ENCODE data around the gene TCEAL4.
A peak's percentile ranks its signal among the peaks of the same experiment; 100 is the strongest.

TCEAL4 gene

DNA sequence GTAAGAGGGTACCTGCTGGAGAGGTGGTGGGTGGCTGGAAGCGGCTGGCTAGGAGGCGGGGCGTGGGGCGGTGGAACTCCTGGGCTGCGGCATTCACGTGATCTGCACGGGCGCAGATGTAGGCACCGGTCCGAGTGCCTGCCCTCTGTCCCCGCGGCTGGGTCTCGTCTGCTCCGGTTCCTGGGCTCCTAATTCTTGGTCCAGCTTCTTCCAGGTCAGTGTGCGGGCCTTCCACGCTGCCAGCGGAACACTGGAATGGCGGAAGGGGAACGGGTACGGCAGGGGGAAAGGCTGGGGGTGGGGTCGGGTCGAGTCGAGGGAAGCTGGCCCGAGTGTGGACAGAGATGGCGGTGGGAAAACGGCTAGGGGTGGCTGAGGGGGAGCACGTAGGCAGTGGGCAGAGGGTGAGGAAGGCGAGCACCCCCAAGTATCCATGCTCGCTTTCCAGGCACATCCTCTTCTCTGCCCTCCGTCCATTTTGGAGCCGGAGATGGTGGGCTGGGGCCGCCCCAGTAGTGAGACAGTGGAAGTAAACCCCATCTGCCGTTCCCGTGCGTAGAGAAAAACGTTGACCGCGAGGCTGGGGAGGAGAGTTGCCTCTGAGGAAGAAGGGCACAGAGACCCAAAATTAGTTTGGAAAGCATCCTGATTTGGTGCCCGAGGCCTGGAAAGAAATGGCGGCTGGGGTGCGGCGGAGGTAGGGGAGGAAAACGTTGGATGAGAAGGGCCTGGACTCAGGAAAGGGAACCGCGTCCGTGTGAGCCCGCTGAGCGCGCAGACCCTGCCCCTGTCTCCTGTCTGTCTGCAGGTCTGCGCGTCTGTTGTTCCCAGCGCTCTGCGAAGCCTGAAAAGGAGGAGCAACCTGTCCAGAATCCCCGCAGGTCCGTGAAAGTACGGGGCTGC is at the start of gene TCEAL4:
TCEAL4 (plus strand) TSS at position 105 of the 903 bp plus-strand sequence. CDS start 1,161 bp downstream, outside the sequence.
- peak; percentile 58 for DNase-seq (ENCODE audit: low read depth, low spot score)

DNA sequence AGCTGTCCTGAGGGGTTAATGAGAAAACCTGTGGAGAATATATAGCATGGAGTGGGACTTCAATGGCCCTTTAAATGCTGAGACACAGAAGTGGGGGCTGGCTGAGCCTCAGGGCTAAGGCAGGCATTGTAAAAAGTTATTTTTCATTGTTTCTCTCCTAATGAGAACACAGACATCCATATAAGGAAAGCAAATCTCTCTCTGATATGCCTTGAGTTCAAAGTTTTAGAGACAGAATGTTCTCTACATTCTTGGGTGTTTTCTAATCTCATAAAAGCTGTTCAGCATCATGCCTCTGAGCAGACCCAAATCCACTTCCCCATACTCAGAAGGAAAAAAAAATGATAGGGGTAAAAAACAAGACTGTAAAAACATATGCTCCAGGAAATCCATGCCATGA is 49.2 kb upstream of the TCEAL4 start:
- DNase-seq (ENCODE audit: low read depth, low spot score) = no peak

DNA sequence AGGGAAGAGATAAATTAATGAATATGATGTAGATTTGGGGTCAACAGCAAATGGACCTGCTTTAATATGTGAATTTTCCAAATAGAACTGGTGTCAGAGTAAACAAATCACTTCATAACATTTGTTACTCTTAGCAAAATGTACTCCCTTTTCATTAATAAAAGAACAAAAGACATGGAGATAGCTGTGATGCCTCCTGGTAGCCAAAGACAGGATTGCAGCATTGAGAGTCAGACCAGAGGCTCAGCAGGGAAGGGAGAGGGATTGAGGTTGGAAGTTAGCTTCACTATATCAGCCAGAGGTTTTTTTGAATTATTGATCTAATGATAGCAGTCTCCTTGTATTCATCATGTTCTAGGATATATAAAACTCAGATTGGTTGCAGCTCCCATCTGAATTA is 48.6 kb upstream of the TCEAL4 start:
- no peak for DNase-seq (ENCODE audit: low read depth, low spot score)

DNA sequence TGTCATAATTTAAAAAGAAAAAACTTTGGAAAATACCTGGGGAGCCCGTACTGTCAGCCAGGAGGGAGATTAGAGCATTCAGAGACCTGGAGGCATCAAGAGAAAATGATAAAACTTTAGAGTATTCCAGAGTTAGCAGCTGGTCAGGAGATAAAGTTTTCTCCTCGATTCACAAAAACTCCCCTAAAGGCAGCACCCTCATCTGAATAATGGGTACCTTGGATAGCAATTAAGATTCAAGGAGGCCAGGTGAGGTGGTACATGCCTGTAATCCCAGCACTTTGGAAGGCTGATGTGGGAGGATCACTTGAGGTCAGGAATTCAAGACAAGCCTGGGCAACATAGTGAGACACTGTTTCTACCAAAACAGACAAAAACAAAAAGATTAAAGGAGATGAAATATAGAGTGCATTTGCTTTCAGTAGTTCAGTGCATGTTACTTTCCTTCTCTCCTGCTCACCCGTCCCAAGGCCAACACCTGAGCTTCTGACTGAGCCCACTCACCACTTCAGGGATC is 47.4 kb upstream of the TCEAL4 start:
- DNase-seq (ENCODE audit: low read depth, low spot score) = no peak

DNA sequence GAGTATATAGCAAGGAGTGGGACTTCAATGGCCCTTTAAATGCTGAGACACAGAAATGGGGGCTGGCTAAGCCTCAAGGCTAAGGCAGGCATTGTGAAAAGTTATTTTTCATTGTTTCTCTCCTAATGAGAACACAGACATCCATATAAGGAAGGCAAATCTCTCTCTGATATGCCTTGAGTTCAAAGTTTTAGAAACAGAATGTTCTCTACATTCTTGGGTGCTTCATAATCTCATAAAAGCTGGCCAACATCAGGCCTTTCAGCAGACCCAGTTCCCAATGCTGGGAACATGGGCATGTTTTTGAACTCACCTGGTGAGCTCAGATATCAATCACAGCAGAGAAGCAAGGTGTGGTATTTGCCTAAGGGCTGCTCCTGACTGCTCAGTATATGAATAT is 46.6 kb upstream of the TCEAL4 start:
- peak; percentile 13 for DNase-seq (ENCODE audit: low read depth, low spot score)

DNA sequence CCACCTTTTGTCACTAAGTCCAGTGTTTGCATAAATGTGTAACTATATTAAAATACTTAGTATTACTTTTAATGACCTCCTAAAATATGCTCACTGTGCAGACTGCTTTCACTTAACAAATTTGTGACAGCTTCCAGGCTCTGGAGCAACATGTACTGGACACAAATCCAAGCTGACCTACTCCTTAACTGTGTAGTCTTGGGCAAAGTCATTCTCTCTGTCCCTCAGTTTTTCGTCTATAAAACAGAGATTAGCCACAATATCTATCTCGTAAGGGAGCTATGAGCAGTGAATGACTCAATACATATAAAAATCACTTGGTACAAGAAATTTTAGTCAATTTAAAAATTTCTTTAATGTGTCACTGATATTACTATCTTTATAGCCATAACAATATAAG is 45.6 kb upstream of the TCEAL4 start:
- no peak for DNase-seq (ENCODE audit: low read depth, low spot score)

DNA sequence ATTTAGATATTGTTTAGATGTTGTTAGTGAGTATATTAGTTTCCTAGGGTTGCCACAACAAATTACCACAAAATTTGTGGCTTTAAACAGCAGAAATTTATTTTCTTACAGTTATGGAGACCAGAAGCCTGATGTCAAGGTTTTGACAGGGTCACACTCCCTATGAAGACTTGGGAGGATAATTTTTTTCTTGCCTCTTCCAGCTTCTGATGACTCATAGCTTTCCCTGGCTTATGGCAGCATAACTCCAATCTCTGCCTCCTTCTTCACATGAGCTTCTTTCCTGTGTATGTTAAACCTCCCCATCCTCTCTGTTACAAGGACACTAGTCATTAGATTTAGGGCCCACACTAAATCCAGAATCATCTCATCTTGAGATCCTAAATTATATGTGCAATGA is 45.2 kb upstream of the TCEAL4 start:
- DNase-seq (ENCODE audit: low read depth, low spot score) = peak; percentile 26

DNA sequence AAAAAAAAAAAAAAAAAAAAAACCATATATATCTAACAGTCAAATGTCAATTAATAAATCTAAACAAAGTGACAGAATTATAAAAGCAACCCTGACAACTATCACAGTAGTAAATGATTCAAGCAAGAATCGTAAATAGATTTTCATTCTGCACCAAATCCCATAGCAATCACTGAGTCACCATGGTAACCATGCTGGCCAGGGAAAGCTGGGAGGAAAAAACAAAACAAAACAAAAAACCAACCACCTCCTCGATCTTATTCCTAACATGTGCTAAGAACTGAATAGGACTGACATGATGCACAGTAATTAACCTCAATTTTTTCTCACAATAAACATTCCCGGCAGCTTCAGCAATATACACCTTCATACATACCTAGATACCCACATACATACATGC is 35.4 kb upstream of the TCEAL4 start:
- DNase-seq (ENCODE audit: low read depth, low spot score) = no peak

DNA sequence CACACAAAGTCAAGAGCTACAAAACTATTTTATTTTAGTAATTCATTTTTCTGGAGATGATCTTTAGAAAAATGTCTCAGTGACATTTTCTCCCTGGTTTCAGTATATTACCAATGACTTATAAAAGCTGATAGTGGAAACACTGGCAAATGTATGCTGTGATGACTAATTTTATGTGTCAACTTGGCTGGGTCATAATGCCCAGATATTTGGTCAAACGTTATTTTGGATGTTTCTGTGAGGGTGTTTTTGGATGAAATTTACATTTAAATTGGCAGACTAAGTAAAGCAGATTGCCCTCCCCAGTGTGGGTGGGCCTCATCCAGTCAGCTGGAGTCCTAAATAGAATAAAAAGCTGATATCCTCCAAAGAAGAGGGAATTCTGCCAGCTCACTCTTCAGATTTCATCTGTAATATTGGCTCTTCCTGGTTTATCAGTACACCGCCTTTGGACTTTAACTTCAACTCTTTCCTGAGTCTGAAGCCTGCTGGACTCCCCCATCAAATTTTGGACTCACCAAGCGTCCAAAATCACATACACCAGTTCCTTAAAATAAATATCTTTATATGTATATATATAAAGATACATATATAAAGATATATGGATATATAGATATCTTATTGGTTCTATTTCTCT is 34.8 kb upstream of the TCEAL4 start:
- DNase-seq (ENCODE audit: low read depth, low spot score) = no peak

DNA sequence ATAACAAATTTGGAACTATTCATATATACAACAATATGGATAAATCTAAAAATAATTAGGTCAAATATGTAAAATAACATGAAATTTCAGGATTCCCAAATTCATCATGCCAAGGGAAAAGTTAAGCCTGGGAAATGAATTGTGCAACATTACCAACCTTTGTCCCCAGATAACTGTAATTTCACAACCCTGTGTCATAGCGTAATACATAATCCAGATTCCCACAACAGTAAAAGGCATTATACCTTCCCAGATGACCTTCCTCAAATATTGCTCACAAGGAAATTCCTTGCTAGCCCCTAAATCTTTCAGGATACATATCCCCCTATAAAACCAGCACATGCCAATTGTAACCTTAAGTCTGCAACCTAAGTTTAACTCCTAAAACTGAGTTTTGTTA is 33.1 kb upstream of the TCEAL4 start:
- DNase-seq (ENCODE audit: low read depth, low spot score) = no peak

DNA sequence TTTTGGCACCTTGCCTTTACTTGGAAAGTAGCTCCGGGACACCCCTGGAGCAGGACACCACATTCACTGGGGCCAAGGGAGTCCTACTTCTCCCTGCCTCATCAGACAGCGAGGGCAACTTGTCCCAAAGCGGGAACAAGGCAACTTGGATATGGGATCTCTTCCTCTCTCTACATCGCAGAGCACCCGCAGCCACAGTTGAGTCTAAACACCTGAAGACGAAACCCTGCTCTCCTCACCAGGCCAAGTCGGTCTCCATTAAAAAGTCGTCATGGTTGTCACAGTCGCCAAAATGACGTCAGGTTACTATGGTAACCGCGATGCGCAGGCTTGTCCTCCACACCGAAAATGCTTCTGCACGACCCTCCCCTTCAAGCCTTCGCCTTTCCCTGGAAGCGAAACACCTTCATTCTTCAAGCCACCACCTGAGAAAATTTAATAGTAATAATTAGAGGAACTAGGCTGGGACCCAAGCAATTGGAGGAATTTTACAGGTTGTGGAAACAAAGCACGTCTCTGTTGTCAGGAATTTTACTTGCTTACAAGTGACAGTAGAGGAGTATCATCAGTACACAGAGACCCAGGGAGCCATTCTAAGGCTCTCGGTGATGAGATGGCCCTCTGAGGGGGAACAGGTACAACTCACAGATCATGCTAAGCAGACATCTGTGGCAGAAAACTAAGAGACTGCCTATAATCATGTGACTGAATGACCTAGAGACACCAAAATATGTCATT is 30.5 kb upstream of the TCEAL4 start:
- DNase-seq (ENCODE audit: low read depth, low spot score) = peak; percentile 81

DNA sequence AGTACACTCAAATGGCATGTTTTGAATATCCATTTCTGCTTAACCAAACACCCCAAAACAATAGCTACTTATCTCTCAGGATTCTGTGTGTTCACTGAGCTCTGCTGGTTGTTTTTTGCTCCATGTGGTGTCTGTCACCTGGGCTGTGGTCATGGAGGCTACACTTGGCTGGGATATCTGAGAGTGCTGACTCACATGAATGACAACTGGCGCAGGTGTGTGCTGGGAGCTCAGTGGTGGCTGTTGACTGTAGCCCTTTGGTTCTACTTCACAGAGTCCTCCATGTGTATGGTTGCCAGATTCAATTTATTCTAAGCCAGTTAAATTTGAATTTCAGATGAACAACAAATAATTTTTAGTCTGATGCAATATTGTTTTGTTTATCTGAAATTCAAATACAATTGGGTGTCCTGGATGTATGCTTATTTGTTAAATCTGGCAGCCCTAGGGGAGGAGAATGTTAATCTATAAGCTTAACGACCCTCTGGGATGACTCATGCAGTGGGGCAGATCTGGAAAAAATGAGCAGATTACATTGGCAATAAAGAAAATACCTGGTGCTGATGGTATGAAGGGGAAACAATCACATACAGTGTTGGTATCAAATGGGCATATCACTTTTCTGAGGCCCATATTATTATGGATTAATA is 28.2 kb upstream of the TCEAL4 start:
- DNase-seq (ENCODE audit: low read depth, low spot score) = no peak

DNA sequence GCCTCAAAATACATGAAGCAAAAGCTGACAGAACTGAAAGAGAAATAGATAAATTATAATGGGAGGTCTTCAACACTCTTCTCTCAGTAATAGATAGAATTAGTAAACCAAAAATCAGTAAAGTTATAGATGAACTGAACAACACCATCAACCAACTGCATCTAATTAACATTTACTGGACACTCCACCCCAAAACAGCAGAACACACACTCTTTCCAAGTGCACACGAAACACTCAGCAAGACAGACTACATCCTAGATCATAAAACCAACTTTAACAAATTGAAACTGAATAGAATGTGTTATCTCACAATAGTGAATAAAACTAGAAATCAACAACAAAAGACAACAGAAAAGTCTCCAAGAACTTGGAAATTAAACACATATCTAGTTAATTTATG is 25.1 kb upstream of the TCEAL4 start:
- no peak for DNase-seq (ENCODE audit: low read depth, low spot score)

DNA sequence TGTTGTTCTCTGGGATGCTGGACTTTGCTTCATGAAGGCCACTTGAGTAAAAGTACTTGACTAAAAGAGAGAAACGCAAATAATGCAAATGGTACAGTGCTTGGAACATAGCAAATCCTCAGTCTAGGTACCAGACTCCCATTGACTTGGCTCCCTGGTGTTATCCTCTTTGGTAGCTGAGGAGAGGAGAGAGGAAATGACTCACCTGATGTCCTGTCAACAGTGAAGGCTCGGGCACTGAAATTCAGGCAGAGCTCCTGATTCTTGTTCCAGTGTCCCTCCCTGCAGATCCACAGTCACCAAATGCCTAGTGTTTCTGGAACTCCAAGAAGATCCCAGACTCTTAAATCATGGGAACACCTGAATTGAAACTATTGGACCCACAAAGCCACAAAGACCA is 22.5 kb upstream of the TCEAL4 start:
- no peak for DNase-seq (ENCODE audit: low read depth, low spot score)

DNA sequence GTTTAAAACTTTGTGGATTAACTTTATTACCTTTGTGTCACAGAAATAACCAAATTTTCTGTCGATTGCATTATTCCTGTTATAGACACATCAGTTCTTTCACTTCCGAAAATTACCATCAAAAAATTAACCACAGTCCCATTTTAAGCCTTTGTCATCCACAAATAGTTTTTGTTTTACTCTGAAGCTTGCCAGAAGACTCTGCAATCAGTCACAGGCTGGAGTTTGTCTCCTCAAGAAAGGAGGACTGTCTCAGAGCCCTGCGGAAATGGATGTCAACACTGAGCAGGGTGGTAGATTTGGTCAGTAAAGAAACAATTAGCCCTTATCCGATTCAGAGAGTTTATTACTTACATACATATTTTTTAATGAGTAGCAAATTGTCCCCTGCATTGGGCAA is 20.1 kb upstream of the TCEAL4 start:
- DNase-seq (ENCODE audit: low read depth, low spot score) = no peak

DNA sequence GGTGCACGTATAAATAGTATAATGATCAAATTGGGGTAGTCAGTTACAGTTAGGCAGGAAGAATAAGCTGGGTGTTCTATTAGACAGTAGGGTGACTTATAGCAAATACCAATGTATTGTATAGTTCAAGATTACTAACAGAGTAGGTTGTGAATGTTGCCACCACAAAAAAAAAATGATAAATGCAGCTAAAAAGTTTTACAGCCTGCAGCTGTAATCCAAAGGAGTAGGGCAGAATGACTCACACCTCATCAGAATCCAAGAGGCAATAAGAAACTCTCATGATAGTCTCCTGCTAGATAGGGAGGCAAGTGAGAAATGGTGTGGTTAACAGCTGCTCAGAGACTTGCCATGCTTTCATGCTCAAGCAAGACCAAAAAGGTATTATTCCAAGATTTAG is 19.6 kb upstream of the TCEAL4 start:
- DNase-seq (ENCODE audit: low read depth, low spot score) = peak; percentile 35

DNA sequence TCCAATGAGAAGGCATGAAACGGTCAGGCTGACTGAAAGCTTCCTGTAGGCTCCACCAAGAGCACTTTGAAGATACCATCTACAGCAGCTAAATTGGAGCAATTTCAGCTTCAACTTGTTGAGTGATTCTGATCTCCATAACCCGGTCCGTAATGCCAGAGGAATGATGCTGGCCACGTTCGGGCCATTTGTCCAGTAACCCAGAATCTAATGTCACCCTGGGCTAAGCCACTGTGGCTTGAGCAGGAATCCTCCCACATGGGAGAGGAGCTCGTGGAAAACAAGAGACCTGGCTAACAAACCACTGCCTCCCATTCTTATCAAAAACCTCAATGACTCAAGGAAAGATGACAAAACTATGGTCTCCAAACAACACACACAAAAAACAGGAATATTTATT is 14.2 kb upstream of the TCEAL4 start:
- DNase-seq (ENCODE audit: low read depth, low spot score) = no peak

DNA sequence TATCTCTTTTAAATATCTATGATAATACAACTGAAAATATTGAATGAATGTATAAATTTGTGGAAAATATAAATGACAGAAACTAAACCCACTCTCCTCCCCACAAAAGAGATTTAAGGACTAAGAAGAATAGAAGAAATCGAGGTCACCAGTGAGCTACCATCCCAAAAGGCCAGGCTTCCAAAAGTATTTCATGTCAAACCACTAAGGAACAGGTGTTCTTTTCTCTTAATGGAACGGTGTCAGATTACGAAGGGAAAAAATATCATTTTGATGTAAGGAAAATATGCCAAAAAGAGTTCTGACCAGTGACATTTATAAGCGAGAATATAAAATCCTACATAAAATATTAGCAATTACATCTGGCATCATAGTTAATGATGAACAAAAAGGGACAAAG is 13.6 kb upstream of the TCEAL4 start:
- no peak for DNase-seq (ENCODE audit: low read depth, low spot score)

DNA sequence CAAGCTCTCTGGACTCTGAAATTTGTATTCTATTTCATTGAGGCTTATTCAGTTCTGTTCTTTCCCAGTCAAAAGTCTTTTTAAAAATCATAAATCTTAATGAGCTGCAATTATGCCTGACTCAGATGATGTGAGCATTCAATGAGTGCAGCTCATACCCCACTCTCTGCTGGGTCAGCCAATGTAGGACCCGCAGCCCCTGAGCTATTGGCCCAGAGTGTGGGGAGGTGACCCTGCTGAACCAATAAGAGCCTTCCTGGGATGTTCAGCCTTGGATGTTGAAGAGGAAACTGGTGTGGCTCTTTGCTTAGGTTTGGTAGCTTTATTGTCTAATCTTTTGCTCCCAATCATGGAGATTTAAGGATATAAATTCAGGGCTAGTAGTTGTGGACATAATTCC is 12.1 kb upstream of the TCEAL4 start:
- DNase-seq (ENCODE audit: low read depth, low spot score) = no peak

DNA sequence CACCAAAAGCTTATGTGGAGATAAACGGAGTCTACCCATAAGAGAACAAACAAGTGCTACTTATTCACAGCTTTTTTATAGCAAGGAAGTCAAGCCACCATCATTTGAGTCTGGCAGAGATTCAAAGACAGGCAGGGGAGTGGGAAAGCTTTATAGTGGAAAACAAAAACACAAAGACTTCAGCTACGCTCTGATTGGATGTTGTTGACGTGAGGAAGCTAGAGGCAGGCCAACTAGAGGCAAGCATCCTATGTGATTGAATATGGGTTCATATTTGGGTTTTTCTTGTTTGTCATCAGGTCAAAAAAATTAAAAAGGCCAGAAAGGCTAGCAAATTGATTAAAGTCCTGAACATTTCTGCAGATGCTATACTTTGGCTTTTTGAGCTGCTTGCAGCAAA is 719 bp upstream of the TCEAL4 start:
- peak; percentile 41 for DNase-seq (ENCODE audit: low read depth, low spot score)

DNA sequence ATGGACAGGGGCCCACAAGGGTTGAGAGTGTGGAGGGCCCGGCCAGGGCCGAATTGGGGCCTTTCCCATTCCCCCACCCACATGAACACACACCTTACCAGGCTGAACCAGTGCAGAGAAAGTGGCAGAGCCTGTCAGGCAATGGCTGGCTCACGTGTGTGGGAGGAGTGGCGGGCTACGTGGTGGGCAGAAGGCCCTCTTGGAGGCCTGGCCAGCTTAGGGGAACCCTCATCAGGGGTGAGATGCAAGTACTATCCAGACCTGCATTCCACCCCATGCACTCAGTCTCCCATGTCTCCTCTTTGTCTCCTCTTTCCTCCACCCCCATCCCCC is 965 bp downstream of the TCEAL4 start:
- DNase-seq (ENCODE audit: low read depth, low spot score) = peak; percentile 11

DNA sequence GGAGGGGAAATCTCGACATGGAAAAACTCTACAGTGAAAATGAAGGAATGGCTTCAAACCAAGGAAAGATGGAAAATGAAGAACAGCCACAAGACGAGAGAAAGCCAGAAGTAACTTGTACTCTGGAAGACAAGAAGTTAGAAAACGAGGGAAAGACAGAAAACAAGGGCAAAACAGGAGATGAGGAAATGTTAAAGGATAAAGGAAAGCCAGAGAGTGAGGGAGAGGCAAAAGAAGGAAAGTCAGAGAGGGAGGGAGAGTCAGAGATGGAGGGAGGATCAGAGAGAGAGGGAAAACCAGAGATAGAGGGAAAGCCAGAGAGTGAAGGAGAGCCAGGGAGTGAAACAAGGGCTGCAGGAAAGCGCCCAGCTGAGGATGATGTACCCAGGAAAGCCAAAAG is 1.3 kb downstream of the TCEAL4 start:
- no peak for DNase-seq (ENCODE audit: low read depth, low spot score)
